Articular chondrocyte of knee joint (primary cell): ENCODE data around the gene BZW2. TPM values are rescaled to one million over a fixed set of nuclear protein-coding genes. Genes with fewer than 3 reads are reported as not detected.

ENCODE experiments used
- total RNA-seq: library from RNA; depleted of rRNA; stranded (reverse); fragments of >200 nt; gene quantifications from 2 replicates; pipeline ENCODE4 v1.2.3, GENCODE V29; 2012

Gene BZW2
- 39.3 and 50.7 TPM in 2 replicates for total RNA-seq

DNA sequence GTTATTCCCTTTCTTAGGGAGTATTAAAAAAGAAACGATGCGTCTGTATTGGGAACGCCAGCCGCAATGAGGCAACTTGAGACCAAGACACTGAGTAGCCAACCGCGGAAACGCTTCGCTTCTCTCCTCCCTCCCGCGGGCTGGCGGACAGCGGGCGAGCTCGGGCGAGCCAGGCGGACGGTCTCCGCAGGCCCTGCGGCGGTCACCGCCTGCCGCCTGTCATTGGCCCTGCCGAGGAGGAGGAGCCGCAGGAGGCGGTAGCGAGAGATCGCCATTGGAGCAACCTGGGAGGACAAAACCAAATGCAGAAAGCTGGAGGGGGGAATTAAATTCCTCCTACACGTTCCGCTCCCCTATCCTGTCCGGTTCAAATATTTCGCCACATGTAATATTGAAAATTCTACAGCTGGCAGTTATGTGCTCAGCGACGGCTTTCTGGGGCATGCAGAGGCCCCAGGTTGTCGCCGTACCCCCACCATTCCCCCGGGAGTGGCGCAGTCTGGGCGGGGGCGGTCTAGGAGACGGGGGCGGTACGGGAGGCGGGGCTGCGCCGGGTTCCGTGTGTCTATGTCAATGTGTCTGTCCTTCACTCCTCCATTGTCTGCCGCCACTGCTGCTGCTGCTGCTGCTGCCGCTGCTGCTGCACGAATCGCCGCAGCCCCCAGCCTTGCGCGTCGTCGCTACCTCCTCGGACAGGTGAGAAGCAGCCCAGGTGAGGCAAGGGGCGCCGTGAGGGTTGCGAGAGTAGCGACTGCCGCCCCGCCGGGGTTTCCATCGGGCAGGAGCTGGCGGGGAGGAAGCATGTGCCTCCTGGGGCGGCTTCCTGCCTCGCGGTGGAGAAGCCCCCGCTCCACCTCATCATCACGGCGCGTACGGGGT is at the start of gene BZW2, which contains the start of gene ANKMY2:
Gene BZW2 (plus strand): TSS at position 589 of the 879 bp plus-strand sequence. CDS start 19,263 bp downstream, outside the sequence.
Gene ANKMY2 (minus strand): TSS at position 162 of the 879 bp plus-strand sequence. CDS start 181 bp downstream, outside the sequence.

DNA sequence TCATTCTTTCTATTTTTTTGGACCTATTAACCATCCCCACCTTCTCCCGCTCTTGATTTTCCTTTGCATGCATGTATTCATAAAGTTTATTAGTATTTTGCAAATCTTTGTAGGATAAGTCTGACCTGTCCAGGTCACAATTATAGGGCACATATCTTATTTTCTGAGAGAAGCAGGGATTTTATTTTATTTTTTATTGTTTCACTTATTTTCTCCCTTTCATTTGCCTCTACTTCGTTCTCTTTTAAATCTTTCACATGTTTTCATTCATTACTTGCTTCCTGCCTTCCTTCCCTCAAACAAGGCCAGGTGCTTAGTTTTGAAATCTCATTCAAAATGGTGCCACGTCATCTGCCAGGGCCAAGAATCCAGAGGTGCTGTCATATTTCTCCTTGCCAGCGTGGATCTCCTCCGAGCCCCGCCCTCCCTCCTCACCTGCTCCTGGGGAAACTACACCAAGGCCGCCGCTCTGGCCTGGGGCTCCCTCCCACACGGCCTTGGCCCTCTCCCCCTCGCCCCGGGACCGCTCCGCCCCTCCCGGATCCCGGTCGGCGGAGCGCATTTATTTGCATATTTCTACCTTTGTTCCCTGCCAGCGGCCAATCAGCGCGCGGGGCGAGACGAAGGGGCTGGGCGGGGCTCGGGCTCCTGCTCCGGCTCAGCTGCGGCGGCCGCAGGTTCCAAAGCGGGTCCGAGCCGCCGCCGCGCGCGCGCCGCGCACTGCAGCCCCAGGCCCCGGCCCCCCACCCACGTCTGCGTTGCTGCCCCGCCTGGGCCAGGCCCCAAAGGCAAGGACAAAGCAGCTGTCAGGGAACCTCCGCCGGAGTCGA is 107.3 kb downstream of the BZW2 start, which contains the start of gene TSPAN13:
Gene TSPAN13 (plus strand): TSS at position 654 of the 830 bp plus-strand sequence. CDS start 213 bp downstream, outside the sequence.

Other genes starting within 250 kb of the BZW2 start
- 2.7 and 5.0 TPM in 2 replicates for gene CRPPA, start 224.6 kb upstream of the BZW2 start, total RNA-seq
- gene SOSTDC1, start 180.4 kb upstream of the BZW2 start, total RNA-seq = not detected in 2 replicates
- gene LRRC72, start 119.4 kb upstream of the BZW2 start, total RNA-seq = not detected in 2 replicates
- 23.0 and 23.2 TPM in 2 replicates for gene ANKMY2, start 427 bp upstream of the BZW2 start, total RNA-seq
- gene TSPAN13, start 107.6 kb downstream of the BZW2 start, total RNA-seq = 0.39 and 1.4 TPM in 2 replicates
- 0.39 and 0.86 TPM in 2 replicates for gene AGR2, start 158.8 kb downstream of the BZW2 start, total RNA-seq
- gene AGR3, start 235.8 kb downstream of the BZW2 start, total RNA-seq = not detected in 2 replicates